COLO668 (cell line): ENCODE measurements around the gene RHBDF2.
A peak's percentile ranks its signal among the peaks of the same experiment; 100 is the strongest.

Experiments
- DNase-seq: peaks from one replicate; lab custom pipeline; 2025; ENCODE audit not compliant: unreplicated experiment; lab: John Stamatoyannopoulos, UW

RHBDF2 gene

DNA sequence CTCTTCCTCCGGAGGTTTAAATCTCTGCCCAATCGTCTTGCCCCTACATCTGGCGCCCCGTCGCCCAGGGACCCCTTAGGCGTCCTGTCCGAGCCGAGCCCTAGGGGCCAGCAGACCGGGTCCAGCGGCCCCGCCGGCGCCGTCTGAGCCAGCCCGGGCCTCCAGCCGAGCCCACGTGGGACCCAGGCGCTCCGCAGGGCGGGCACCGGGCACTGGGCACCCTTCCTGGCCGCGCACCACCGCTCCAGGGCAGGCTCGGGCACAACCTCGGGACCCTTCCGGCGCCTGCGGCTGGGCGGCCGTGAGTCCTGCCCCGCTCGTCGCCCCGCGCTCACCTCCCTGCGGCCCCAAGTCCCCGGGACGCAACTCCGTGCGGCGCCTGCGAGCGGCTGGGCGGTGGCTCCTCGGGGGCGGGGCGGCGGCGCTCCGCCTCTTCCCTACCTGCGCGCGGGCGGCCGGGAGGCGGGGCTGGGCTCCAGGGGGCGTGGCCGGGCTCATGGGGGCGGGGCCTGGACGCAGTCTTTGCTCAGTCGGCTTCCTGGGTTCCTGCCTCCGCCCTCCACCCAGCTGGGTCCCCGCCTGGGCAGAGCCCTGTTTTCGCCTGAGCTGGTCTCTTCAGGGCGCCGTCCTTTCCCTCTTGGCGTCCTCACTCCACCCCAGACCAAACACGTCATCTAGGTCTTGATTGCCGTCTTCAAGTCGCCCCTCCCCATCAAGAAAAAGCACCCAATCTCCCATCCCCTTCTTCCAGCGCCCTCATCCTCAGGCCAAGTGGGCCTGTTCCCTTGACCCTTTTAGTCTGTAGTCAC, at the start of gene RHBDF2:
Gene RHBDF2 (minus strand): TSS at position 406 of the 809 bp plus-strand sequence. CDS start 19,899 bp downstream, outside the sequence.
- peak; percentile 78 for DNase-seq

DNA sequence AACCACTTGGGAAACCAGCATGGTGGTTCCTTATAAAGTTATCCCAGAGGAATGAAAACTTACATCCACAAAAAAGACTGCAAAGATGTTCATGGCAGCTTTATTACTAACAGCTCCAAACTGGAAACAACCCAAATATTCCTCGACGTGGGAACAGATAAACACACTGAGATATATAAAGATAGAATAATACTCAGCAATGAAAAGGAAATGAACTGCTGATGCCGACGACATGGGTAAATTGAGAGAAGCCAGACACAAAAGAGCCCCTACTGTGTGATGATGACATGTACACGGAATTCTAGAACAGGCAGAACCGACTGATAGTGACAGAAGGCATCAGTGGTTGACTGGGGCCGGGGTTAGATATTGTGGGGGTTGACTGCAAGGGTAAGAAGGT, 48.3 kb upstream of the RHBDF2 start:
- DNase-seq, result no peak

DNA sequence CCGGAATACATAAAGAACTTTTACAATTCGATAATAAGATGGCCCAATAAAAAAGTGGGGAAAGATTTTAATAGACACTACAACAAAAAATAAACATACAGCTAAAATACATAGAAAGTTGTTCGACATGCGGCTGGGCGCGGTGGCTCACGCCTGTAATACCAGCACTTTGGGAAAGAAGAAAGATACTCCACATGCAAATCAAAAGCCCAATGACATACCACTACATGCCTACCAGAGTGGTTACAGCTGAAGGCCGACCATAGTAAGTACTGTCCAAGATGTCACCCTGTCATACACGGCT, 47.9 kb upstream of the RHBDF2 start:
- DNase-seq, result no peak

DNA sequence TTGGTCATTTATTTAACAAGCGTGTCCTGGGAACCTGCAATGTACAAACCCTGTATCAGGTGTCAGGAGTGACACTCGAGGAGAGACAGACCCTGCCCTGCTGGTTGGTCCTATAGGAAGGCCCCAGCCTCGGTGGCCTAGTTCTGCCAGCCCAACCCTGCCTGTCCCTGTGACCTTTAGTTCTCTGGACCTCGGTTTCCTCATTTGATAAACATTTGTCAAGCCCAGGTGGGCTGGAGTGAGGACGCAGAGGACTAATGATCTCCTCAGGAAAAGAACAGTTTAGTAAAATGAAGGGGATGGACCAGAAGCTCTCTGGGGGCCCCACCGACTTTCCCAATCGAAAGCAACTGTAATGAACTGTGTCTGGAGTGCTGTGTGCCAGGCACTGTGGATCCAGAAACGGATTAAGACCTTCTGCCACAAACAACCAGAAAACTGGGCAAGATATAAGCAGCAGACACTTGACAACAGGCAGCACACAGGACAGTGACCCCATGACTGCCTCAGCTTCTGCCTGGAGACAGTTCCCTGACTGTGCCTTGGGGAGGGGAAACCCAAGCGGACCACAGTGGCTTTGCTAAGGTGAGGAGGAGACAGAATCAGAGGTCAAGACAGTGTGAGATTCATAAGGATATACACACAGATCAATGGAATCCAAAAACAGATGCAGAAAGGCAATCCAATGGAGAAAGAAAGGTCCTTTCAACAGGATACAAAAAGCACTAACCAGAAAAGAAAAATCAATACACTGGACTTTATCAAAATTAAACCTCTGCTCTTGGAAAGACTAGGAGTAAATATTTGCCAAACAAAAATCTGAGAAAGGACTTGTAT, 47.4 kb upstream of the RHBDF2 start:
- no peak for DNase-seq

- DNase-seq, result no peak
Measured at GRCh38 chr17:76547642-76548202, 46.5 kb upstream of the RHBDF2 start.

- DNase-seq, result peak; percentile 4
Measured at GRCh38 chr17:76547183-76547641, 46.0 kb upstream of the RHBDF2 start.

GRCh38 chr17:76546556-76547182, 45.4 kb upstream of the RHBDF2 start:
- DNase-seq, result no peak

- DNase-seq, result no peak
Measured at GRCh38 chr17:76545918-76546555, 44.8 kb upstream of the RHBDF2 start.

DNA sequence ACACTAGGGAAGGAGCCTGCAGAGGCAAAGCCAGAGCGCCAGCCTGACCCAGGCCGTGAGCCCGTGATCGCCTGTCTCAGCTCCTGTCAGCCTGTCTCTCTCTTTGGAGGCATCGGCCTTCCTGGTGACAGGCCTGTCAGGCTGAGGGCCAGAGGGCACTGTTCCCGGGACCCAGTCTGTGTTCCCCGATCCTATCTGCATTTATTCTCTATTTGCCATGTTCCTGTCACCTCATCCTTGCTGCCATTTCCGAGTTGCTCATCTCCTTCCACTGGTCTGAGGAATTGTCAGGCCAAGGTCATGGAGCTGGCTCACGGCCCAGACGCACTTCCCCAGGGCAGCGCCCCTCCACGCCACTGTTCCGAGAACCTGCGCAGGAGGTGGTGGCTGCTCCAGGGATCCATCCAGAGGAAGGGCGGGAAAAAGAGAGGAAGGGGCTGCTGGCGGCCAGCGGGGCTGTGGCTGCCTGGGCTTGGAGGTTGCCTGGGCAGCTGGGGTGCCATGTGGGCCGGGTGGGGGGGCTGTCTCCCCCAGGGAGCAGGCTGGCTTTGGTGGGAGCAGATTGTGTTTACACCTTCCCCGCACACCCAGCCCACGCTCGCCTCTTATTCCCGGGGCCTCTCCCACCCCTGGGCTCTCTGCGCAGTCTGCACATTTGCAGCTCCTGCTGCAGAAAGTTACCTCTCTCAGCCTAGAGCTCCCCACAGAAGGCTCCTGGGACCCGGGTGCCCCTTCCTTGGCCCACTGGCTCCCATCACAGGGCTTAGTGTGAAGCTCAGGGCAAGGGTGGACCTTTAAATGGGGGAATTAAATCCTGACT, 43.5 kb upstream of the RHBDF2 start:
- no peak for DNase-seq

DNA sequence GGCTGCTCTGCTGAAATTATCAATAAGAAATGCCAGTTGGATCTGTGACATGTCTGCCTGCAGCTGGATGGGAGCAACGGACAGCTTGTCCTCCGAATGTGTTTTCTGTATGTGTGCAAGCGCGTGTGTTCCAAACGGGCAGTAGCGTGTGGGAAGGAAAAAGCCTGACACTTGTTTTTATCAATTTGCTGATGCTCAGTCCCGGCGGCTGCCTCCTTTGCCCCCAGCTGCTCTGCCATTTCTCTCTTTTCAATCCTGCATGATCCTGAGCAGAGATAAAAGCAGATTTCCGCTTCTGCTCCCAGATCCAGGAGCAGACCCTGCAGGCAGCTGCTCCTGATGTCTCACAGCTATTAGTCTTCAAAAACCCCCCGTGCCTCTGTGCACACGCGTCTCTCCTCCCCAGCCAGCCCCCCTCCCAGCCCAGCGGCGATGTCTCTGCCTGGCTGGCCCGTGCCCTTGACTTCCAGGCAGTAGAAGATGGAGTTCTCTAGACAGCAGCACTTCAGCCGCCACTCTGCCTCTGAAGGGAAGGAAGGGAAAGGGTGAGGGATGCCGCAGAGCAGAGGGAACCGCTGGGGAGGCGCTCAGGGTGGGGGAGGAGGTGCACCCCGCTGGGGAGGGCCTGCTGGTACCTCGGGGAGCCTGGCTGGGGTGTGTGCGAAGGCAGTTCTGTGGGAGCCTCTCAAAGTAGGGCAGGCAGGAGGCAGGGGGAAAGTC, 42.8 kb upstream of the RHBDF2 start:
- DNase-seq, result no peak

DNA sequence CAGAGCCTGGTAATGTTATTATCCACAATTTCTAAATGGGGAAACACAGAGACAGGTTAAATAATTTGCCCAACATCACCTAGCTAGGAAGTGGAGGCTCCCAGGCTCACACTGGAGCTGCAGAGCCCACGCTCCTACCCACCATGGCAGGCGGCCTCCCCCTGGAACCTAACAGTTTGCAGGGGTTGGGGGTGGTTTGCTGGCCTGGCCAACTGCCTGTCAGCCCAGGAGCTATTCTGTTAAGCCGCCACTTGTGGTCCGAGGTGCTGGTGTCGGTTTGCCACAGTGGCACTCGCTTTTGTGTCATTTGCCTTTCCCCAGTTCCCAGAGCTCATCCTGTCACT, 42.2 kb upstream of the RHBDF2 start:
- no peak for DNase-seq

- no peak for DNase-seq
Measured at GRCh38 chr17:76542984-76543383, 41.8 kb upstream of the RHBDF2 start.

DNA sequence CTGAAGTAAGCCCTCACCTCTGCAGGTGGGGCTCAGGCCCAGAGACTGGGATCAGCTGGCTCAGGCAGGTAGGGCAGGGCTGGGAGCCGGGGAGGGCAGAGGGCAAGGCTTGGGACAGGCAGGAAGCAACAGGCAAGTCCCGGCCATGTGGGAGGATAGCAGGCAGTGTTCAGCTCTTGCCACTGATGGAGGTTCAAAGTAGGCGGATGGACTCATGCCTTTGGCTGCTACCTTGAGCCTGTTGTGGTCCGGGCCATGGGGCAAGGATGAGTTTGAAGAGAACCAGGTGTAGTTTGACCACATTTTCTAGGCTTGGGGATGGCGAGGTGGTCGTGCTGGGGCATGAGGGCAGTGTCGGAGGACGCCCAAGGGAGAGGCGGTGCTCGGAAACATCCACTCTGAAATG, 41.3 kb upstream of the RHBDF2 start:
- no peak for DNase-seq

GRCh38 chr17:76541739-76542454, 40.7 kb upstream of the RHBDF2 start:
- DNase-seq, result no peak

GRCh38 chr17:76540381-76541300, 39.4 kb upstream of the RHBDF2 start:
- DNase-seq, result peak; percentile 10

DNA sequence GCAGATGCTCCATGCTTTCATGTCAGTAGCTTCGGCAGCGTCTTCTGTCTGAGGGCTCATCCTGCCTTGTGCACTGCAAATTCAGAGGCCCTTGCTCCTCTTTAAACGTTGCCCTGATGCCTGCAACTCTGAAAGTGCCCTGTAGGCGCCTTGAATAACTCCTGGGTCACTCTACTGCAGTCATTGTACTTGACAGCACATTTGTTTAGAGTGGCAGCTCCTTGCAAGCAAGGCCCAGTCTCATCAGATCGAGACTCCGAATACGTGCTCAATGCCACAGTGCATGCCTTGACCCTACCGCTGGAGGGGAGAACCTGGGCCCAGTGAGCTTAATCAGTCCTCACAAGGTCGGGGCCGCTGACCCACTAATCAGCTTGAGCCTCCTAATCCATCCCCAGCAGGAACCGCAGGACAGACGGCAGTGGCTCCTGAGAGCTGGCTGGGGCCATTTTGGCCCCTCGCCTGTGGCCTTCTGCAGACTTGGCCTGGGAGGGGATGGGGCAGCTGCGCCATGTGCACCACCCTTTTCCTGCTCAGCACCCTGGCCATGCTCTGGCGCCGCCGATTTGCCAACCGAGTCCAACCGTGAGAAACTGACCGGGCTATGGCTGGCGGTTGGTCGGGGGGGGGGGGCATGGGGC, 38.5 kb upstream of the RHBDF2 start, which contains the start of gene PRCD:
Gene PRCD (plus strand): TSS at position 414 of the 641 bp plus-strand sequence. CDS start 98 bp downstream, at position 512.
- no peak for DNase-seq

- DNase-seq, result no peak
Measured at GRCh38 chr17:76538941-76539570, 37.8 kb upstream of the RHBDF2 start.
